Liver (tissue), 3 donors: Measurements from ENCODE around the gene PJA1.

ENCODE experiments used
- FOXA1 ChIP-seq: IDR thresholded peaks from 2 replicates; pipeline ENCODE4 v1.6.1; 2016; ENCODE audit warnings: antibody characterized with exemption
- GABPA ChIP-seq, 2 donors: IDR thresholded peaks in 1 of 2; conservative IDR thresholded peaks in 1 of 2; 2 replicates each; pipeline ENCODE4 v1.6.1; 2016; ENCODE audit warnings: antibody characterized with exemption in 2 of 2, mild to moderate bottlenecking in 1 of 2, moderate library complexity in 1 of 2
- JUND ChIP-seq, 2 donors: IDR thresholded peaks; 2 replicates each; pipeline ENCODE4 v1.6.1; 2016; ENCODE audit warnings: antibody characterized with exemption in 2 of 2
- MAX ChIP-seq: IDR thresholded peaks from 2 replicates; pipeline ENCODE4 v1.6.1; 2016; ENCODE audit warnings: antibody characterized with exemption
- RAD21 ChIP-seq, 2 donors: IDR thresholded peaks; 2 replicates each; pipeline ENCODE4 v1.6.1; 2016; ENCODE audit warnings: antibody characterized with exemption in 2 of 2, mild to moderate bottlenecking in 2 of 2
- REST ChIP-seq: IDR thresholded peaks from 2 replicates; pipeline ENCODE4 v1.6.1; 2016; ENCODE audit warnings: antibody characterized with exemption, mild to moderate bottlenecking
- SP1 ChIP-seq: IDR thresholded peaks from 2 replicates; pipeline ENCODE4 v1.6.1; 2018; ENCODE audit warnings: antibody characterized with exemption, mild to moderate bottlenecking
- TAF1 ChIP-seq: conservative IDR thresholded peaks from 2 replicates; pipeline ENCODE4 v1.6.1; 2016; ENCODE audit warnings: antibody characterized with exemption, mild to moderate bottlenecking
- YY1 ChIP-seq: IDR thresholded peaks from 2 replicates; pipeline ENCODE4 v1.6.1; 2016; ENCODE audit warnings: antibody characterized with exemption, mild to moderate bottlenecking
- TF ChIP-seq, protein P1 (sequence below): fragments of 150-350 bp; IDR thresholded peaks from 2 replicates; pipeline ENCODE4 v1.5.1; 2017; ENCODE audit warnings: improper control_type of control experiment, low read depth, low read length; ENCODE audit not compliant: missing input control
- TF ChIP-seq, protein P2 (sequence below): IDR thresholded peaks from 2 replicates; pipeline ENCODE4 v1.6.1; 2016; ENCODE audit warnings: antibody characterized with exemption
- TF ChIP-seq, protein P3 (sequence below): IDR thresholded peaks from 2 replicates; pipeline ENCODE4 v1.6.1; 2016; ENCODE audit warnings: antibody characterized with exemption
- donor health status: healthy.
- donor health status: healthy.

- TF ChIP-seq RAD21 (IDR thresholded peaks at IDR 0.05) (peak in 1 of 2 donors; percentile 31), TAF1 (no peak), SP1 (no peak), JUND (IDR thresholded peaks at IDR 0.05) (no peak), REST (no peak), MAX (no peak), GABPA (IDR thresholded peaks at IDR 0.05 in 1 of 2, conservative IDR thresholded peaks at IDR 0.05 in 1 of 2) (peak in 1 of 2 donors; percentile 39), FOXA1 (no peak), YY1 (no peak)
- TF ChIP-seq, protein P1, sequence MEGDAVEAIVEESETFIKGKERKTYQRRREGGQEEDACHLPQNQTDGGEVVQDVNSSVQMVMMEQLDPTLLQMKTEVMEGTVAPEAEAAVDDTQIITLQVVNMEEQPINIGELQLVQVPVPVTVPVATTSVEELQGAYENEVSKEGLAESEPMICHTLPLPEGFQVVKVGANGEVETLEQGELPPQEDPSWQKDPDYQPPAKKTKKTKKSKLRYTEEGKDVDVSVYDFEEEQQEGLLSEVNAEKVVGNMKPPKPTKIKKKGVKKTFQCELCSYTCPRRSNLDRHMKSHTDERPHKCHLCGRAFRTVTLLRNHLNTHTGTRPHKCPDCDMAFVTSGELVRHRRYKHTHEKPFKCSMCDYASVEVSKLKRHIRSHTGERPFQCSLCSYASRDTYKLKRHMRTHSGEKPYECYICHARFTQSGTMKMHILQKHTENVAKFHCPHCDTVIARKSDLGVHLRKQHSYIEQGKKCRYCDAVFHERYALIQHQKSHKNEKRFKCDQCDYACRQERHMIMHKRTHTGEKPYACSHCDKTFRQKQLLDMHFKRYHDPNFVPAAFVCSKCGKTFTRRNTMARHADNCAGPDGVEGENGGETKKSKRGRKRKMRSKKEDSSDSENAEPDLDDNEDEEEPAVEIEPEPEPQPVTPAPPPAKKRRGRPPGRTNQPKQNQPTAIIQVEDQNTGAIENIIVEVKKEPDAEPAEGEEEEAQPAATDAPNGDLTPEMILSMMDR = no peak
- TF ChIP-seq, protein P2, sequence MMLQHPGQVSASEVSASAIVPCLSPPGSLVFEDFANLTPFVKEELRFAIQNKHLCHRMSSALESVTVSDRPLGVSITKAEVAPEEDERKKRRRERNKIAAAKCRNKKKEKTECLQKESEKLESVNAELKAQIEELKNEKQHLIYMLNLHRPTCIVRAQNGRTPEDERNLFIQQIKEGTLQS = no peak
- TF ChIP-seq, protein P3, sequence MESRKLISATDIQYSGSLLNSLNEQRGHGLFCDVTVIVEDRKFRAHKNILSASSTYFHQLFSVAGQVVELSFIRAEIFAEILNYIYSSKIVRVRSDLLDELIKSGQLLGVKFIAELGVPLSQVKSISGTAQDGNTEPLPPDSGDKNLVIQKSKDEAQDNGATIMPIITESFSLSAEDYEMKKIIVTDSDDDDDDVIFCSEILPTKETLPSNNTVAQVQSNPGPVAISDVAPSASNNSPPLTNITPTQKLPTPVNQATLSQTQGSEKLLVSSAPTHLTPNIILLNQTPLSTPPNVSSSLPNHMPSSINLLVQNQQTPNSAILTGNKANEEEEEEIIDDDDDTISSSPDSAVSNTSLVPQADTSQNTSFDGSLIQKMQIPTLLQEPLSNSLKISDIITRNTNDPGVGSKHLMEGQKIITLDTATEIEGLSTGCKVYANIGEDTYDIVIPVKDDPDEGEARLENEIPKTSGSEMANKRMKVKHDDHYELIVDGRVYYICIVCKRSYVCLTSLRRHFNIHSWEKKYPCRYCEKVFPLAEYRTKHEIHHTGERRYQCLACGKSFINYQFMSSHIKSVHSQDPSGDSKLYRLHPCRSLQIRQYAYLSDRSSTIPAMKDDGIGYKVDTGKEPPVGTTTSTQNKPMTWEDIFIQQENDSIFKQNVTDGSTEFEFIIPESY = no peak
Observed at GRCh38 chrX:69165087-69165651, at the start of gene PJA1.
